NCI-H2196 (cell line): ENCODE measurements around the gene MRTO4.

Experiments
- DNase-seq: peaks from one replicate; lab custom pipeline; 2025; ENCODE audit not compliant: unreplicated experiment; lab: John Stamatoyannopoulos, UW

MRTO4 gene

GRCh38 chr1:19308509-19308907 lies 56.9 kb downstream of the MRTO4 start:
- no peak for DNase-seq

DNA sequence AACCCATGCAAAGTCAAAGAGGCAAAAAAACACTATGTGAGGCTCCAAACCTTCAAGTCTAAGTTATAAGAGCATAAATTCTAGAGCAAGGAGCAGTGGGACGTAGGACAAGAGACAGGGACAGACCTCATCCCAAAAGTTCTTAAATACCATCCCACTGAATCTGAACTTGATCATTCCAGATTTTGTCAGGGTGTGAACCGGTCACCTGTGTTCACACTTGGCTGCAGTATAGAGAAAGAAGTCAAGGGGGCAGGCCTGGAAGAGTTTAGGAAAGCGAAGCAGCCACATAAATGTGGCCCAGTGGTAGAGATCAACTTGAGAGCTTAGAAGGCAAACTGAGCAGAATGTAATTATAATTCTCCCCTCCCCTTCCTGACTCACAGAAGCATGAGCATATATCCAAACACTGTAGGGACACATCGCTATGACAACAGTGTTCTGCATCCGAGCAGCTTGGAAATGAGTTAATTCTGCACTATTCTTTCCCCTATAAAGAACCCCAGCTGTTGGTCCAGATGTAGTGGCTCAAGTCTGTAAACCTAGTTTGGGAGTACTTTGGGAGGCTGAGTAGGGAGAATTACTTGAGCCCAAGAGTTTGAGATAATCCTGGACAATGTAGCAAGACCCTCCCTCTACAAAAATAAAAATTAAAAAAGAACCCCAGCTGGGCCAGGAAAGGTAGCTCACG lies 57.7 kb downstream of the MRTO4 start:
- DNase-seq = no peak
